CD4-positive, alpha-beta T cell treated with Interleukin-15 for 1 hour (primary cell): ENCODE data around the gene TEX19.
"Not testable (repeated sequence)": the region's sequence is repeated elsewhere in the genome, so short reads cannot be mapped to it uniquely, and the experiment has no call there.

Source experiments
- DNase-seq: peaks from one replicate; pipeline ENCODE4 v3.0.0-alpha.2; 2020

The TEX19 gene

DNA sequence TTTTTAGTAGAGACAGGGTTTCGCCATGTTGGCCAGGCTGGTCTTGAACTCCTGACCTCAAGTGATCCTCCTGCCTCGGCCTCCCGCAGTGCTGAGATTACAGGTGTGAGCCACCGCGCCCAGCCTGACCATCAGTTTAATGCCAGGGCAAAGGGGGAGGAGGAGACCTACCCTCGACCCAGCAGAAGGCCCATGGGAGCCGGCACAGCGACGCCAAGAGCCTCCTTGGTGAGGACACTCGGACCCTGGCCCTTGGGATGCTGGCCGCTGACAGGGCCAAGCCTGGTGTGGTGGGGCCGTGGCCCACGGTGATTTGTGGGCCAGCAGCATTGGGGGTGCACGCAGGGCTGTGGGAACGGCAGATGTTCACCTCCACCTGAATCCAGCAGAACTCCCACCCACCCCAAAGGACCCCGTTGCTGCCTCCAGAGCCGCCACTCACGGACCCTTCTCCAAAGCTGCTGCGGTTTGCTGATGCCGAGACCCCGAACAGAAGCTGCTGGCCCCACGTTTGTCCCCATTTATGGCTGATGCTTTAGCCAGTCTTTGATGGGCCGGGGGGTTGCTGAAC lies 32.5 kb downstream of the TEX19 start:
- no peak for DNase-seq

DNA sequence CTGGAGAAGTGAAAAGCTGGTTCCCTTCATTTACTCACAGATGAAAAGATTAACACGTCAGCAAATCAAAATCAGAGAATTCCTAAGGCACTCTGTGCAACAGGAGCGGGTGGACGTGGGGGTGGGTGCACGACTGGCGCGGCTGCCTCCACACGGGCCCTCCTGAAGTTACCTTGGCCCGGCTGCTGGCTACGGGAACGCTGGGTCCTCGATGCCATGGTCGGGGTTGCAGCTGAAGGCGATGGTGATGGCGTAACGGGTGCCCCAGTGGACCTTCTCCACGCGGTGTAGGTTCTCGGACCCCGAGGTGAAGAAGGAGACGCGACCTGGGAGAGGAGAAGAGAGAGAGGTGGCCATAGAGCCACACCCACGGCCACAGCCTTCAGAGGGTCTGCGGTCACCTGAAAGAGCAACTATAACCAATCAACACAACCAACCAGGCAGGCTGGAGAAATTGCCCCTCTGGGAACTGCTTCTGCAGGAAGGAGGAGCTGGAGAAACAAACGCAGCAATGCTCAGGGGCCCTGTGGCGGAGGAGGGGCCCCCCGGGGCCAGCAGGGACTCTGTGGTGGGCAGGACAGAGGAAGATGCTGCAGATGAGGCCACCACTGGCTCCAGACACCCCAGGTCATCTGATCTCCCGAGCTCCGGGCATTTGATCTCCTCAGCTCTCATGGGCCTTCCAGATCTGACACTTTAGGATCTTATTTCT lies 33.3 kb downstream of the TEX19 start:
- DNase-seq: no peak

DNA sequence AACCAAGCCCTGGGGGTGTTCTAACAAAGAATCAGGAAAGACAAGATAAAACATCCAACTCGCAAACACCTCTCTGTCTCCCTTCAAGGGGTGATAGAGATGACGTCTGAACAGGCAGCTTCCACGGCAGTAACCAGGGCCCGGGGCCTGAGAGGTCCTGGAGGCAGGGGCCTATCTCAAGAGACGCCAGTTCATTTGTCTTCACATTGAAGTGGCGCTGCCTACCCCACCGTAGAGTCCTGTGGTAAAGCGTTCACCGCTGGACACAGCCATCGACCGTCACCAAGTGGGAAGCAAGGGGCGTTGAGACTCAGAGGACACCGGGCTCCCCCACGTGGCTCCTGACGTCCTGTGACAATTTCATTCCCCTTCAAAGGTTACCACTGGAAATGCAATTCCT lies 33.9 kb downstream of the TEX19 start:
- no peak for DNase-seq

DNA sequence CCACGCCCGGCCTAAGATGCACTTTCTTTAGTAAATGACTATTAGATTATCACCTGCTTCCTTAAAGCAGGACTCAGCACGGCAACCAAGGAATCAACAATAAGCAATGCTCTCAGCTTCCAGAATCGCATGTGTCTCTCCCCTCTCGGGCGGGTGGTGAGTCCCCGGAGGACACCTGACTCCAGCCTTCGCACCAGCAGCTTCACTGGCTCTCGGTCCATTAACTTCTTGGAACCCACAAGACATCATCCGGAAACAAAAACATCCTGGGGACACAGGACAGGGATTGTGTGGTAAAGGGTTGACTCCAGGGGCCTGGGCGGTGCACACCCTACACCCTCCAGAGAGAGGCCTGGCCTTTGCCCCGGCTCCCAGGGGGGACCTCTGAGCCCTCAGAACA lies 35.2 kb downstream of the TEX19 start:
- no peak for DNase-seq

DNA sequence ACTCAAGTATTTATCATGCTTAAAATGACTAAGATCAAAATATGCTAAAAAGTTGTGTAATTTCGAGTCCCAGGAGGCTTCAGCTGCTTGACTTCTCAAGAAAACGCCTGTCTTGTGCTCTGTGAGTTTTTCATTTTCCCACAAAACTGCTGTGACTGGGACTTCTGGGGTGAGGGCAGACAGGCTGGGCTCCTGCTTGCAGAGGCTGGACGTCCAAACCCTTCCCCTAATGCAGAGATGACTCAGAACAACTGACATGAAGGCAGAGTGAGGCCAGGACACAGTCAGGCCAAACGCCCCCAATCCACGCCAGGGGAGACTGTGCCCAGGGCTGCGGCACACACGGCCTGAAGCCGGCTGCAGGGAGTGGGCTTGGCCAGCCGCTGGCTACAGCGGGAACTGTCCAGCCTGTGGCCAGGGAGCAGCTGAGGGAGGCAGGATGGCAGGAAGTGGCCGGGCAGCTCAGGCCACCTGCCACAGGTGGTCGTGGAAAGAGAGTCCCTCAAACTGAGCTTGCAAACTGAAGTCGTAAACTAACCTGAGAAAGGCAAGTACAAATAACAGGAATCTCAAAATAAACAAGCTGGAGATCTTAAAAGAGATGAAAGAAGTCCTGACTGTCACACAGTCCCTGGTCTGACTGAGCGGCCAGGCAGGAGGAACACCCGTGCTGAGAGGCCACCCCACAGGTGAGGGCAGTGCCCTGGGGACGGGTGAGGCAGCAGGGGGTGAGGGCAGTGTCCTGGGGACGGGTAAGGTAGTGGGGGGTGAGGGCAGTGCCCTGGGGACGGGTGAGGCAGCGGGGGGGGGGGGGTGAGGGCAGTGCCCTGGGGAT lies 37.8 kb downstream of the TEX19 start:
- DNase-seq: no peak

DNA sequence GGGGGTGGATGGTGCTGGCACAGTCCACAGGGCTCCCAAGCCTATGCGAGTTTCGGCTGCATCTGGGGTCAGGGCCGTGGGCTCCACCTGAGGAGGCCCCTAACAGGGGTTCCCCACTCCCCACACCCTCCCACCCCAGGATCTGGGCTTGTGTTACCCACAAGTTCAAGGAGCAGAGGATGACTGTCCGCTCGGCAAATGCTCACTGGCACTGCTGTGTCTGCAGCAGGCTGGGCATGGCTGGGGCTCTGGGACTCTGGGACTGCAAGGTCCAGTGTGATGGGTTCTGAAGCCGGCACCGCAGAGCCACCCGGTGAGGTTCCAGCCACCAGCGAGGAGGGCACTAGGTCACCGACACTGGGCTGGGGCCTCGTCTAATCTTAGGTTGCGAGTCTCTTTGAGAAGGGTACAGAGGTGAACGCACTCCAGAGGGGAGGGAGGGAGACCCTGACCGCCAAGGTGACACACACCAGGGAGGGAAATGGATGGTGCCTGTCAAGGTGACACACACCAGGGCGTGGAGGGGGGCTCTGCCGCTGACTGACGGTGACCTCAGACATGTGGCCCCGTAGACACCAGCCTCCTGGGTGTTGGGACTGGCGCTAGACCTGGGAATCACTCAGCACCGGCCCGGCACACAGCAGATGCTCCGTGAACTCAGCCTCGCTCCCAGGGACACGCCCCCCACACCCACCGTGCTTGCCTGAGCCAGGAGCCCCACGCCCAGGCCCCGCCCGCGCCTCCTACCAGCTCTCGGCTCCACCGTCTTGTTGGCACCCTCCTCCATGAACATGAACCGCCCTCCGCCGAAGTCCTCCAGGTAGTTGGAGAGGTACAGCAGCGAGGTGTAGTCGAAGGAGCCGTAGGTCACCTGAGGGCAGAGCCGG lies 38.6 kb downstream of the TEX19 start:
- DNase-seq: no peak

DNA sequence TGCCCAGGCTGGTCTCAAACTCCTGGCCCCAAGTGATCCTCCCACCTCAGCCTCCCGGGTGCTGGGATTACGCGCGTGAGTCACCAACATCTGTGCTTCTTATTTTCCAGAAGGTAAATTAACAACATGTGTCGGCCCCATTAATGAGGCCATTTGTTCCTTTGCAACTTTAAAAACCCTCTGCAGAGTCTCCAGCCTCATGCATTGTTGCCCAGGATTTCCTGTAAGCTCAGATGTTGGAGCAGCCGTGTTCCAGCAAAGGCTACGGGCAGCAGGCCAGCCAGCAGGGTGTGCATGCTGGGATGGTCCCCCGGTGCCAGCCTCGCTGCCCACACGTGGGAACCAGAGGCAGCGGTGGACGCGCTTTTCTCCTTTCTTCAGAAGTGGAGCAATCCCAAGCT lies 40.0 kb downstream of the TEX19 start:
- no peak for DNase-seq

DNA sequence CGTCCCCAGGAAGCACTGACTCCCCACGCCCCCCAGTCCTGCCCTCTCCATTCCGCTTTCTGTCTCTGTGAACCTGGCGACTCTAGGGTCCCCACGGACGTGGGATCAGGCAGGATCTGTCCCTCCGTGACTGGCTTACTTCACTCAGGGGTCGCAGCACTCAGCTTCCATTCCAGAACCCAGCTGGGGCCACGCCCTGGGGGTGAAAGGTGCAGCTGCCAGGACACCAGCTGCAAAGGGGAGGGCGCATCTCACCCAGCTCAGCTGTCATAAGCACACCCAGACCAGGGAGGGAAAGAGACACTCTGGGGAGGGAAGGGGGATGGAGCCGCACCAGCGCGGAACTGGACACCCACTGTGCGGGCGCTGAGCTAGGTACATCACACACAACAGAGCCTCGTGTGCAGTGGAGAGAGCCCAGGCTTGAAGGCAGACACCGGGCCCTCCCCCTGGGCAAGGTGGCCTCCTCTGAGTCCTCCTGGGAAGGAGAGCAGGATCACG lies 40.6 kb downstream of the TEX19 start:
- no peak for DNase-seq

DNA sequence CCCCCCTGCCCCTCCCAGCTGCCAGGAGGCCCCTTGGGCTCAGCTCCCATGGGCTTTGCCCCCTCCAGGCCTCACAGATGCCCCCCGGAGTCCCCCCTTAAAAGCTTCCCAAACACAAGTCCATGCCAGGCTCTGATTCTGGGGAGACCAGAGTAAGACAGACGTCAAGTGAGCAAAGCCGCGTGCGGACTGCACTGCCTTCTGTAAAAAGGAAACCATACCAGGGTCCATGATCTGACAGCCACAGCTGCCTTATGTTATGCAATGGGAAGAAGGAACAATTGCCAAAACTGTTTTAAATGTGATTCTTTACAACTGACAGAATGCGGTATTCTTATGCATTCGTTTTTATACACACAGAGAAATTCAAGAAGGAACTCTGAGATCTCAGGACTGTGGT lies 41.2 kb downstream of the TEX19 start:
- DNase-seq: no peak

DNA sequence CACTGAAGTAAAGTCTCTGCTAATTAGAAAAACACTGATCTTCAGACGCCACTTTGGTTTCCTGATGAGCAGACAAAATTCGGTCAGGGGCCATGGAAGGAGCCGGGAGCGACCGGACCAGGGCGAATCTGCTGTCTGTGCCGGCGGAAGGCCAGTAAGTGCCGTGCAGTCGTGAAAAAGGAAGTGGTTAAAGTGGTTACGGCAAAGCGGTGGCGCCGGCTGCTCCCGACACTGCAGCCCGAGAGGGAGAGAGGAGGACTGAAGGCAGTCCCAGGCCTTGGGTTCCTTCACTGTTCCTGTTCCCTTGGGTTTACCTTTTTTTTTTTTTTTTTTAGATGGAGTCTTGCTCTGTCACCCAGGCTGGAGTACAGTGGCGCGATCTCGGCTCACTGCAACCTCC lies 41.8 kb downstream of the TEX19 start:
- peak; percentile 55 for DNase-seq

DNA sequence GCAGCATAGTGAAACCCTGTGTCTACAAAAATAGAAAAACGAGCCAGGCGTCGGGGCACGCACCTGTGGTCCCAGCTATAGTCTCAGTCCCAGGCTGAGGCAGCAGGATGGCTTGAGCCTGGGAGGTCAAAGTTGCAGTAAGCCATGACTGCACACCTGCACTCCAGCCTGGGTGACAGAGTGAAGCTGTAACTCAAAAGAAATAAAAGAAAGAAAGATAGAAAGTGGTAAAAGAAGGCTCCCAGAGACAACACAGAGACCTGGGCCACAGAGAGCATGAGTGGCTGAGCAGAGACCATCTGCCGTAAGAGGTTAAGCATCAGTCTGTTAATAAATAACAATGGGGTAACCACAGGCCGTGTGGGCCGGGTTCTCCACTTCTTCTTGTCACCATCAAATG lies 43.8 kb downstream of the TEX19 start:
- DNase-seq: no peak

DNA sequence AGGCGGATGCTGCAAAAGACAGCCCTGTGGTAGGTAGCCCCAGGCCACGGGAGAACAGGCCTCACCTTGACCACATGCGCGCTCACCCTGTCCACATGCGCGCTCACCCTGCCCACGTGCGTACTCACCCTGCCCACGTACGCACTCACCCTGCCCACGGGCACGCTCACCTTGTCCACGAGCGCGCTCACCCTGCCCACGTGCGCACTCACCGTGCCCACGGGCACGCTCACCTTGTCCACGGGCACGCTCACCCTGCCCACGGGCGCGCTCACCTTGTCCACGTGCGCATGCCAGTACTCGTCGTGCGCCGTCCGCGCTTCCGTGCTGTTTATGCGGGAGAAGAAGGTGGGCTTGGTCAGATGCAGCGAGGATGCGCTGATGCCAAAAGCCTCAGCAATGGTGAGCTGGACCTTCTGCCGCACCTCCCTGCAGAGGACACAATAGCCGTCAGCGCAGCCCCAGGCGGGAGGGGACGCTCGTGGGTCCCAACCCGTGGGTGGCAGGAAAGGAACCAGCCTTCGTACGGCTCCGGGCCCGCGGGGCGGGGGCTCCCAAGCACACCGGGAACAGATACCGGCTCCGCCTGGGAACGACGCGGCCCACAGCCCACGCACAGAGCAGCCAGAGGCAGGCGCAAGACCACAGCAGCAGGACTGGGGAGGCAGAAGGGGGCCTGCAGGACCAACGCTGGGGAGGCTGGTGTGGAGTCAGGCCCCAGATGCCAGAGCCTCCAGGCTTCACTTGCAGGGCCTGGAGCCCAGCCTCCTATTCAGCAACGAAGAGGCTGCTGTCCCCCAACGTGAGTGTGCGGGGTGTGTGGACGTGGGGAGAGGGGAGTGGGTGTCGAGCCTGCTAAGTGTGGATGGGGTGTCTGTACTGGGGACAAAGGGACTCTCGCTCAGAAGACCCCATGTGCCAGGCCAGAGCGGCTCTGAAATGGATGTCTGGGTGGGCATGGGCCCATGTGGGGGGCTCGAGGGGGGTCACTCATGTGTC lies 44.9 kb downstream of the TEX19 start:
- no peak for DNase-seq

DNA sequence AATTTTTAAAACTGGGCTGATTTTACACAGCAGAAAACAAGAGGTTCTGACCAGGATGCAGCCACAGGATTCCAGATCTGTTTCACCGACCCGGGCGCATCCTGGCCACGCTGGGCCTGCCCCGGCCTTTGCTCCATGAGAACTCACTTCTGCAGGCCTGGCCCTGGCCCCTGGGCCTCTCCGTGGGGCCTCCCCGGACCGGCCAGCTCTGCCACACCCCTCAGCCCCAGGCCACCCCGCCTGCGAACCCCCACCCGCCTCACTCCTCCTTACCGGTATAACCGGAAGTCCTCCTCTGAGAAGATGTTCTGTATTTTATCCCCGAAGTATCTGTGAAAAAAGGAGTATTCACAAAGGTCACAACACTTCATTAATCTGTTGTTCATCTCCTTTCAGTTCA lies 46.0 kb downstream of the TEX19 start:
- no peak for DNase-seq

DNA sequence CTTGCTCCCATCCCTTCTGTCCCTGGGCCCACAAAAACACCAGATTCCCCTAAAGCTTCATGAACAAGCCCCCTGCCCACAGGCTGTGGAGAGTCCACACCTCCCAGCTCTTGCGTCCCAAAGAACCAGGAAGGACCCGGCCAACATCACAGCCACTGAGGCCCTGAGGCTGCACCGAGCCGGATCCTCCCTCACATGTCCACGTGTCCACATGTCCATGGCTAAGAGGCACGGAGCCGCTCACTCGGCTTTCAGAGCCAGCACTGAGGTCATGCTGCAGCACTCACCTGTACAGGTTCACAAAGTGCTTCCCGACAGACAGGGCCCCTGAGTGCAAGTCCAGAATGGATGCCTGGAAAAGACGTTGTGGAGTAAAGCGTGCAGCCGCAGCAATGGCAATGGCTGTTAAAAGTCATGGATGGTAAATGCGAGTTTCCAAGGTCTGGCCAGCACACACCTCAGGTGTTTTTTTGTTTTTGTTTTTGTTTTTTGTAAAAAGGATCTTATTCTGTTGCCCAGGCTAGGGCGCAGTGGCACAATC lies 47.2 kb downstream of the TEX19 start:
- DNase-seq: no peak

DNA sequence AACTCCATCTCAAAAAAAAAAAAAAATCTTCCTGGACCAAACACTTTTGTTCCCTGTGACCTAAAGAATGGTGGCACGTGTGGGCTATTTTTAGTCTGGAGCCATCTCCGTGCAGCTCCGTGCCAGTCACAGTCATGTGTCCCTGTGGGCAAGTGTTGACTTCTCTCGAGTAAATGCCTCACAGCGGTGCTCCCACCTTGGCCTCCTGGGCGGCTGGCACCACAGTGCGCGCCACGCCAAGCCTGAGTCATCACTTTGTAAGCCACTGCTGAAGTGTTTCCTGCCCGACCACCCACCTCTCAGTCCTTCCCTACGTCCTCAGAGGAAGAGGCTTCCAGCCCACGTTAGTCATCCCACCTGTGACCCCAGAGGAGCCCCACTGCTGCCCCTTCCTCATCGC lies 48.2 kb downstream of the TEX19 start:
- no peak for DNase-seq

DNA sequence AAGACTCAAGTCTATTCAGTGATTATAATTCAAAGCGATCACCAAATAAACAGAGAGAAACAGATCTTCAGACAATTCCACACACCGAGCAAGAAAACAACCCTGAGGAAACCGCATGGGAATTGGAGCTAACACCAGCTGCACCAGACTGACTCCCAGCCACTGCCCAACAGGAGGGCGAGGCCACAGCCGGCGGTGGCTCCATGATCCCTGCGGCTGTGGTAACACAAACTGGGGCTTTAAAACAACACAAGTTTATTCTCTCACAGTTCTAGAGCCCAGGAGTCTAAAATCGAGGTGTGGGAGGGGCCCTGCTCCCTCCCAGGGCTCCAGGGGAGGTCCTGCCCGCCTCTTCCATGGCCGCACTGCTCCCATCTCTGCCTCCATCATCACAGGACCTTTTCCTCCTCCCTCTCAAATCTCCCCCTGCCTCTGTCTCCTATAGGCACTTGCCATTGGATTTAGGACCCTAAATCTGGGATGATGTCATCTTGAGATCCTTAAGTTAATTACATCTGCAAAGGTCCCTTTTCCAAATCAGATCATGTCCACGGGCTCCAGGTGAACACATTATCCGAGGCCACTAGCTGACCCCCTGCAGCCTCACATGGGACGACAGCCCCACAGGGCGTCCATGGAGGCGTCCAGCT lies 49.4 kb downstream of the TEX19 start:
- no peak for DNase-seq

DNA sequence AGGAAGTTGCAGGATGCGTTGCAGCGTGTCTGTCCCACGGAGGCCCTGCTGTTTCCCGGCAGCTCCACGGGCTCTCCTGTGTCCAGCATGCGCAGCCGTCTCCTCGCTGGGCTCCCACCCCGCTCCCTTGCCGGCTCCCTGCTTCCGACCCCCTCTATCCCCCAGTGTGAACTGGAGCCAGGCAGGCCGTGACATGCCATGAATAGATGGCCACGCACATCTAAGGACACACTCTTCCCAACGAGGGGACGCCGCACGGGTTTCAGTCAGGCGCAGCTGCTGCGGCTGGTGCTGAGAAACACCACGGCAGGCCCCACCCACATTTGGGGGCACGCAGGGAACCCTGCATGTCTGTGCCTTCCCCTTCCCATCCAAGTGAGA lies 49.9 kb downstream of the TEX19 start:
- DNase-seq: no peak

DNA sequence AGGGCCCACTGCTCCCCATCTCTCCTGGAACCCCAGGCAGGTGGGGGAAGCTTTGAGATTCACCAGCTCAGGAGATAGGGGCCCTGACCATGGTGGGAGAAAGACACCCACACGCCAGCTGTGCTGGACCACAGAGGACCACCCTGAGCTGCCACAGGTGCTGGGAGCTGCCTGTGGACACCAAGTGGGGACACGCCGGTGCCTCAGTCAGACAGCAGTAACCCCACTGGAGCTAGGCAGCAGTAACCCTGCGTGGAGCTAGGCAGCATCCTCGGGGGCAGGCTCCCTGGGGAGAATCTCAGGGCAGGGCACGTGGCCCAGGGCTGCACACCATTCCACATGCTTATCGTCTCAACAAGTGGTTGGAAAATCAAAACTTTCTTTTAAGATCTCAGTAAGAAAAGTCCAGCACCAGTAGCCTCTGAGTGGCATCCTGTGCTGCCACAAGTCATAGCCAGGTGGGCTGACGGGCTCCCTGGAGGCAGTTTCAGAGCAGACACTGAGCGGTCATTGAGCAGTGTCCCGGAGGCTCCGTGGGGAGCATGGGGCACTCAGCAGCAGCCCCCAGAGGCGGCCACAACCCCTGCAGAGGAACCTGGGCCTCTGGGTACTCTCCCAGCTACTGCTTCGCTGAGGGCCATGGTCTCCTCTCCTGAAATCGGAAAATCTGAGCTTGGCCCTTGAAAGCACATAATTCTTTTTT lies 51.1 kb downstream of the TEX19 start:
- no peak for DNase-seq

DNA sequence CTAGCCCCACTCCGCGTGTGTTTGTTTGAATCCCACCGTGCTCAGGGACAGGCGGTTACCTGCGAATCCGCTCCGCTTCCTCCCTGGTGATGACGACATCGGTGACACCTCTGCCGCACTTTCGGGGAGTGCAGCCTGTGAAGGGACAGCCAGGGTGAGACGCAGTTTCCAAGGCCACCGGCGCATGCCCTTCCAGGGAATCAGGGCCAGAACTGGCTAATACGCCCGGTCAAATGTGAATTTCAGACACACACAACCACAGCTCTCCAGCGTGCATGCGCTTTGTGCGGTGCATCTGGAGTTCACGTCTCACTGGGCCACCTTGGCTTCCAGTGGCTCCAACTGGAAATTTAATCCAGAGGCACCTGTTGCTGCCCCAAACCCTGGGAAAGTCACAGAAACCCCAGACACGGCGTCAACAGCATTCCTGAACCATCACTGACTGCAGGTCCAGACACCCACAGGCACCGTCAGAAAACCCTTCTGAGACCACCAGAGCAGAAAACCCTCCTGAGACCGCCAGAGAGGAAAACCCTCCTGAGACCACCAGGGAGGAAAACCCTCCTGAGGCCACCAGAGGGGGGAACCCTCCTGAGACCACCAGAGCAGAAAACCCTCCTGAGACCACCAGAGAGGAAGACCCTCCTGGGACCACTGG lies 52.5 kb downstream of the TEX19 start:
- DNase-seq: no peak

DNA sequence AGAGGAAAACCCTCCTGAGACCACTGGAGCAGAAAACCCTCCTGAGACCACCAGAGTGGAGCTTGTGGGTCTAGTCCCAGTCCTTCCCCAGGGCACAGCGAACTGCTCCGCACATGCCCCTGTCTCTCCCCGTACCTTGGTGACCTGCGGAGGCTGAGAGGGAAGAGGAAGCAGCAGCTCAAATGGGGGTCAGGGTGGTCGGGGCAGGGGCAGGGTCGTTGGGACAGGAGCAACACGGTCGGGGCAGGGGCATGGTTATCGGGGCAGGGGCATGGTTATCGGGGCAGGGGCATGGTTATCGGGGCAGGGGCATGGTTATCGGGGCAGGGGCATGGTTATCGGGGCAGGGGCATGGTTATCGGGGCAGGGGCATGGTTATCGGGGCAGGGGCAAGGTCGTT lies 53.0 kb downstream of the TEX19 start:
- DNase-seq: not testable (repeated sequence)
